Measurements from ENCODE around the gene IQCM.
"Not testable (repeated sequence)": the region's sequence is repeated elsewhere in the genome, so short reads cannot be mapped to it uniquely, and the experiment has no call there.

Gene IQCM

GRCh38 chr4:149409555-149409962, 406.1 kb downstream of the IQCM start:
- no peak for DNase-seq

- DNase-seq = no peak
These were observed 406.5 kb downstream of the IQCM start for GRCh38 chr4:149409146-149409545.

GRCh38 chr4:149404143-149404542, 411.5 kb downstream of the IQCM start:
- no peak for DNase-seq

GRCh38 chr4:149403081-149403480, 412.6 kb downstream of the IQCM start:
- DNase-seq = no peak

- DNase-seq = no peak
These were observed 416.6 kb downstream of the IQCM start for GRCh38 chr4:149398993-149399392.

GRCh38 chr4:149370785-149371420, 444.7 kb downstream of the IQCM start:
- DNase-seq = peak; percentile 9

- DNase-seq = no peak
These were observed 445.6 kb downstream of the IQCM start for GRCh38 chr4:149370002-149370401.

- no peak for DNase-seq
These were observed 462.4 kb downstream of the IQCM start for GRCh38 chr4:149353241-149353640.

- no peak for DNase-seq
These were observed 466.1 kb downstream of the IQCM start for GRCh38 chr4:149349541-149349940.

GRCh38 chr4:149347139-149347538, 468.5 kb downstream of the IQCM start:
- DNase-seq = no peak

- DNase-seq = no peak
These were observed 470.2 kb downstream of the IQCM start for GRCh38 chr4:149345424-149345823.

GRCh38 chr4:149344436-149344835, 471.2 kb downstream of the IQCM start:
- no peak for DNase-seq

GRCh38 chr4:149343614-149344013, 472.0 kb downstream of the IQCM start:
- DNase-seq = no peak

- DNase-seq = not testable (repeated sequence)
These were observed 474.5 kb downstream of the IQCM start for GRCh38 chr4:149341117-149341516.

GRCh38 chr4:149328161-149328560, 487.5 kb downstream of the IQCM start:
- DNase-seq = no peak

- no peak for DNase-seq
These were observed 493.4 kb downstream of the IQCM start for GRCh38 chr4:149322203-149322602.

GRCh38 chr4:149321438-149321837, 494.2 kb downstream of the IQCM start:
- no peak for DNase-seq

GRCh38 chr4:149311076-149311475, 504.6 kb downstream of the IQCM start:
- DNase-seq = no peak

- DNase-seq = no peak
These were observed 509.1 kb downstream of the IQCM start for GRCh38 chr4:149306537-149306936.
